H1 (cell line): ENCODE measurements around the gene LINC01488. TPM values are rescaled to one million over a fixed set of nuclear protein-coding genes. Genes with fewer than 3 reads are reported as not detected.
A peak's percentile ranks its signal among the peaks of the same experiment; 100 is the strongest.

ENCODE experiments used
- CTCF ChIA-PET: fragments of 300-600 bp; sonication (Branson Sonifier 250); formaldehyde crosslinking; loops from one replicate; lab custom pipeline; 2021; ENCODE audit not compliant: partially characterized antibody; lab: Charles Lee
- POLR2A ChIA-PET: fragments of 300-600 bp; sonication (Branson Sonifier 250); formaldehyde crosslinking; loops from one replicate; lab custom pipeline; 2021; ENCODE audit warnings: inconsistent platforms; ENCODE audit not compliant: partially characterized antibody; lab: Charles Lee
- DNase-seq, 2 experiments: peaks; one replicate each; pipeline versions ENCODE4 v3.0.0 to v3.0.0-alpha.2; 2010 to 2022; ENCODE audit warnings: low spot score in 2 of 2, low read depth in 1 of 2, mixed read lengths in 1 of 2
- FAIRE-seq: peaks from 2 replicates; lab custom pipeline; 2011; peaks lifted over from hg19 to GRCh38; lab: Jason Lieb, UNC
- H2AFZ ChIP-seq: 2 replicates; pipeline ENCODE4 v1.8.1; 2012; ENCODE audit warnings: low read length, inconsistent platforms
- H2AK5ac ChIP-seq: 2 replicates; pipeline ENCODE4 v1.6.1; 2013; ENCODE audit warnings: low read depth, low read length
- H2BK120ac ChIP-seq: replicated peaks from 2 replicates; pipeline ENCODE3; 2013; ENCODE audit warnings: low read depth, low read length, inconsistent platforms
- H2BK12ac ChIP-seq: 2 replicates; pipeline ENCODE4 v1.6.1; 2013; ENCODE audit warnings: low read depth, low read length
- H2BK15ac ChIP-seq: 2 replicates; pipeline ENCODE4 v1.6.1; 2013; ENCODE audit warnings: low read length
- H2BK20ac ChIP-seq: 2 replicates; pipeline ENCODE4 v1.6.1; 2013; ENCODE audit warnings: low read length
- H2BK5ac ChIP-seq: 2 replicates; pipeline ENCODE4 v1.6.1; 2013; ENCODE audit warnings: low read depth, low read length
- H3K14ac ChIP-seq: 2 replicates; pipeline ENCODE4 v1.6.1; 2013; ENCODE audit warnings: inconsistent platforms; ENCODE audit not compliant: insufficient read length
- H3K18ac ChIP-seq: 2 replicates; pipeline ENCODE4 v1.6.1; 2013; ENCODE audit warnings: low read length; ENCODE audit errors: extremely low read depth
- H3K23ac ChIP-seq: 2 replicates; pipeline ENCODE4 v1.6.1; 2013; ENCODE audit warnings: inconsistent platforms; ENCODE audit not compliant: insufficient read length
- H3K23me2 ChIP-seq: 2 replicates; pipeline ENCODE4 v1.6.1; 2013; ENCODE audit warnings: low read depth, low read length
- H3K27ac ChIP-seq: 2 replicates; pipeline ENCODE4 v1.6.1; 2011; ENCODE audit warnings: low read depth, low read length, inconsistent platforms
- H3K27me3 ChIP-seq, 4 experiments: replicated peaks in 1 of 4; 1 replicate in 1 of 4; 2 replicates in 3 of 4; pipeline versions ENCODE4 v1.6.1 to v1.8.1; 2011 to 2013; ENCODE audit warnings: low read length in 3 of 4, mild to moderate bottlenecking in 3 of 4, inconsistent platforms in 2 of 4, mixed read lengths in 2 of 4, moderate library complexity in 1 of 4; ENCODE audit not compliant: control insufficient read depth in 3 of 4, insufficient read depth in 3 of 4; ENCODE audit errors: extremely low read depth in 1 of 4
- H3K36me3 ChIP-seq, 4 experiments: 2 replicates each; pipeline versions ENCODE4 v1.6.1 to v1.8.1; 2011 to 2013; ENCODE audit warnings: mild to moderate bottlenecking in 4 of 4, low read length in 3 of 4, moderate library complexity in 2 of 4, control low read depth in 1 of 4, inconsistent platforms in 1 of 4; ENCODE audit not compliant: insufficient read depth in 4 of 4, control insufficient read depth in 2 of 4
- H3K4ac ChIP-seq: replicated peaks from 2 replicates; pipeline ENCODE3; 2013; ENCODE audit warnings: low read length, low read depth, mixed read lengths, inconsistent platforms; ENCODE audit not compliant: insufficient read length
- H3K4me1 ChIP-seq, 4 experiments: replicated peaks in 1 of 4; 1 replicate in 1 of 4; 2 replicates in 3 of 4; pipeline versions ENCODE4 v1.6.1 to v1.8.1; 2011 to 2013; ENCODE audit warnings: low read length in 3 of 4, inconsistent platforms in 2 of 4, mixed read lengths in 1 of 4; ENCODE audit not compliant: insufficient read depth in 4 of 4, control insufficient read depth in 3 of 4
- H3K4me2 ChIP-seq, 2 experiments: 2 replicates each; pipeline versions ENCODE4 v1.6.1 to v1.8.1; 2011 to 2013; ENCODE audit warnings: low read depth in 2 of 2, low read length in 2 of 2, control low read depth in 1 of 2, inconsistent platforms in 1 of 2, mild to moderate bottlenecking in 1 of 2; ENCODE audit not compliant: insufficient read depth in 1 of 2
- H3K4me3 ChIP-seq, 4 experiments: fragments of 200-600, 300-600 bp in 1 of 4; sonication (generic), shearing (Covaris generic), sonication (Bioruptor Twin) in 1 of 4; 2 replicates each; pipeline versions ENCODE4 v1.5.1 to v1.8.1; 2011 to 2016; ENCODE audit warnings: low read length in 4 of 4, low read depth in 3 of 4, control low read depth in 2 of 4, inconsistent platforms in 2 of 4, mild to moderate bottlenecking in 2 of 4, mixed read lengths in 1 of 4, moderate library complexity in 1 of 4; ENCODE audit not compliant: insufficient read depth in 2 of 4; ENCODE audit errors: extremely low read depth in 1 of 4
- H3K56ac ChIP-seq: replicated peaks from 2 replicates; pipeline ENCODE3; 2013; ENCODE audit warnings: low read depth, mild to moderate bottlenecking, mixed read lengths, low read length, inconsistent platforms; ENCODE audit not compliant: insufficient read length
- H3K79me1 ChIP-seq: 2 replicates; pipeline ENCODE4 v1.6.1; 2013; ENCODE audit warnings: low read depth, low read length, control low read depth
- H3K79me2 ChIP-seq, 2 experiments: 2 replicates each; pipeline versions ENCODE4 v1.6.1 to v1.8.1; 2012 to 2013; ENCODE audit warnings: low read length in 2 of 2, mild to moderate bottlenecking in 2 of 2, inconsistent platforms in 1 of 2; ENCODE audit not compliant: insufficient read depth in 2 of 2, control insufficient read depth in 1 of 2
- H3K9ac ChIP-seq, 4 experiments: replicated peaks in 1 of 4; 1 replicate in 1 of 4; 2 replicates in 3 of 4; pipeline versions ENCODE4 v1.6.1 to v1.8.1; 2011 to 2013; ENCODE audit warnings: low read depth in 3 of 4, low read length in 3 of 4, control low read depth in 2 of 4, mild to moderate bottlenecking in 2 of 4, moderate library complexity in 2 of 4, inconsistent platforms in 1 of 4; ENCODE audit errors: extremely low read depth in 1 of 4
- H3K9me3 ChIP-seq, 2 experiments: 2 replicates each; pipeline versions ENCODE4 v1.6.1 to v1.8.1; 2012 to 2013; ENCODE audit warnings: mild to moderate bottlenecking in 2 of 2, moderate library complexity in 2 of 2, control low read depth in 1 of 2, inconsistent platforms in 1 of 2, low read depth in 1 of 2, low read length in 1 of 2, mixed read lengths in 1 of 2; ENCODE audit not compliant: insufficient read depth in 2 of 2
- H4K20me1 ChIP-seq, 2 experiments: replicated peaks in 1 of 2; 2 replicates each; pipeline versions ENCODE3 to v1.8.1; 2011 to 2013; ENCODE audit warnings: inconsistent platforms in 2 of 2, low read length in 2 of 2, mild to moderate bottlenecking in 1 of 2; ENCODE audit not compliant: insufficient read depth in 2 of 2, control insufficient read depth in 1 of 2
- H4K5ac ChIP-seq: 2 replicates; pipeline ENCODE4 v1.6.1; 2013; ENCODE audit warnings: low read length, low read depth, mixed read lengths, inconsistent platforms; ENCODE audit not compliant: insufficient read length
- H4K8ac ChIP-seq: 2 replicates; pipeline ENCODE4 v1.8.0; 2013; ENCODE audit warnings: mild to moderate bottlenecking, moderate library complexity, low read length, inconsistent platforms; ENCODE audit not compliant: insufficient read depth; ENCODE audit errors: extremely low read depth
- H4K91ac ChIP-seq: replicated peaks from 2 replicates; pipeline ENCODE3; 2013; ENCODE audit warnings: low read length, mixed read lengths, inconsistent platforms; ENCODE audit not compliant: insufficient read length
- CHD2 ChIP-seq: IDR thresholded peaks from 2 replicates; pipeline ENCODE4 v1.6.1; 2012; ENCODE audit warnings: low read length, improper control_type of control experiment
- GABPA ChIP-seq: IDR thresholded peaks from 2 replicates; pipeline ENCODE4 v1.6.1; 2011; ENCODE audit warnings: mild to moderate bottlenecking, low read length, moderate library complexity, borderline replicate concordance; ENCODE audit not compliant: insufficient read depth
- JUND ChIP-seq: IDR thresholded peaks from 2 replicates; pipeline ENCODE4 v1.6.1; 2011; ENCODE audit warnings: mild to moderate bottlenecking, improper control_type of control experiment, low read length
- NRF1 ChIP-seq: IDR thresholded peaks from 2 replicates; pipeline ENCODE4 v1.6.1; 2011; ENCODE audit warnings: mild to moderate bottlenecking, low read depth, low read length, improper control_type of control experiment
- SIN3A ChIP-seq, 2 experiments: IDR thresholded peaks in 1 of 2; conservative IDR thresholded peaks in 1 of 2; 2 replicates each; pipeline ENCODE4 v1.6.1; 2011 to 2012; ENCODE audit warnings: low read length in 2 of 2, improper control_type of control experiment in 1 of 2, low read depth in 1 of 2, mild to moderate bottlenecking in 1 of 2
- SIX5 ChIP-seq: IDR thresholded peaks from 2 replicates; pipeline ENCODE4 v1.6.1; 2011; ENCODE audit warnings: mild to moderate bottlenecking, low read depth, low read length
- SP1 ChIP-seq: IDR thresholded peaks from 2 replicates; pipeline ENCODE4 v1.6.1; 2011; ENCODE audit warnings: low read depth, low read length
- SRF ChIP-seq: IDR thresholded peaks from 2 replicates; pipeline ENCODE4 v1.6.1; 2011; ENCODE audit warnings: mild to moderate bottlenecking, low read depth, low read length, moderate library complexity
- SUZ12 ChIP-seq: fragments of 200-600 bp; sonication (generic); IDR thresholded peaks from 2 replicates; pipeline ENCODE4 v1.6.1; 2012; ENCODE audit warnings: mild to moderate bottlenecking, inconsistent platforms, low read length, moderate library complexity, mixed read lengths
- TCF12 ChIP-seq: IDR thresholded peaks from 2 replicates; pipeline ENCODE4 v1.6.1; 2011; ENCODE audit warnings: low read depth, mild to moderate bottlenecking, low read length
- YY1 ChIP-seq: IDR thresholded peaks from 2 replicates; pipeline ENCODE4 v1.6.1; 2011; ENCODE audit warnings: low read depth, mild to moderate bottlenecking, low read length
- WGBS, 2 experiments: shearing (Covaris generic) in 1 of 2; methylation state at CpG; one replicate each; pipeline versions ENCODE4 v1.1.6 to v1.1.7; 2013 to 2015; ENCODE audit warnings: low lambda C conversion rate in 2 of 2, mixed read lengths in 2 of 2, inconsistent platforms in 1 of 2, low coverage in 1 of 2, missing lambda C conversion rate in 1 of 2; ENCODE audit not compliant: insufficient replicate concordance in 2 of 2, insufficient coverage in 1 of 2, insufficient read length in 1 of 2; ENCODE audit errors: extremely low coverage in 1 of 2, missing lambda C conversion rate in 1 of 2; 5-methylcytosine and 5-hydroxymethylcytosine counted together
- polyA plus RNA-seq, 7 experiments: library from polyadenylated mRNA; depleted of rRNA in 3 of 7; stranded (reverse) in 5 of 7; unstranded in 2 of 7; fragments of >200 nt in 5 of 7; fragments of 200-250 nt in 2 of 7; gene quantifications; 1 replicate in 5 of 7; 2 replicates in 1 of 7; 4 replicates in 1 of 7; pipeline versions ENCODE4 v1.2.1 to v1.2.3, GENCODE V29; 2011 to 2013; ENCODE audit warnings: missing spikeins in 2 of 7, mixed read lengths in 2 of 7
- total RNA-seq: library from RNA; stranded (reverse); fragmentation: NEBNext Ultra II Directional; extraction: Animal tissue kit (Norgen Biotek cat#: 25700); gene quantifications from 2 replicates; pipeline ENCODE4 v1.2.1, GENCODE V29; 2021
- TF ChIP-seq, protein P1 (sequence below): IDR thresholded peaks from 2 replicates; pipeline ENCODE4 v1.6.1; 2011; ENCODE audit warnings: low read depth, mild to moderate bottlenecking, low read length; ENCODE audit not compliant: insufficient read depth

The LINC01488 gene
- total and polyA plus RNA-seq, 2 of the 8 experiments (the other 6 are each of a cell fraction or from before 2014, with no cell fraction given): not detected

DNA sequence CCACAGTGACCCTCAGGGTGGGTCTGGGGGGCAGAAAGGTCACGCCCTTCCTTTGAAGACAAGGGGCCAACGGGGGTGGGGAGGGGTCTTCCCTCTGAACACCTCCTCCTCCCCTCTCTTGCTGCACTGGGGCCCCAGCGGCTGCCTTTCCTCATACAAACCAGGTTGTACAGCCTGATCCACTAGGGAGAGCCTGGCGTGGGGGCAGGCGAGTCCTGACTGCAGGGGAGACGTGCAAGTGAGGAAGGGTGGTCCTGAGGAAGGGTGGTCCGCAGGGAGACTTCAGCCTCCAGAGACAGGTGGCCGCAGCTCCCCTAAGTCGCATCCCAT, 43.6 kb upstream of the LINC01488 start:
- DNase-seq: no peak
- FAIRE-seq: no peak
- H4K8ac ChIP-seq: no peak overlapping the region; the same call in 1 of the 2 replicates
- peak overlapping the region; percentile 72 for H2BK120ac ChIP-seq
- 0 out of 4 replicates have a peak overlapping the region, but pooled peaks of 1 of the 2 experiments have one; percentile 1 for H3K4me2 ChIP-seq
- POLR2A ChIA-PET: interaction anchor here (3.5 kb wide), 1 partner anchor 201 kb away, joined by 20 read pairs; no protein-coding TSS in a partner anchor
- peak overlapping the region; percentile 96 for H3K18ac ChIP-seq
- peak overlapping the region; percentile 56; the same call in 1 of the 2 replicates for H2AK5ac ChIP-seq
- H3K79me1 ChIP-seq: no peaks in the 10 kb centered on the region; the same call in 1 of the 2 replicates
- H3K79me2 ChIP-seq: no peaks in the 10 kb centered on the region
- H2BK12ac ChIP-seq: peak overlapping the region; percentile 97
- no peaks in the 10 kb centered on the region for H3K23me2 ChIP-seq
- H3K27ac ChIP-seq: no peak overlapping the region
- no peak overlapping the region for H3K23ac ChIP-seq
- no peak for TF ChIP-seq YY1
- no peak for TF ChIP-seq SP1
- no peak for TF ChIP-seq JUND
- TF ChIP-seq SRF: no peak
- TF ChIP-seq CHD2: no peak
- no peak for TF ChIP-seq SIX5
- no peak for TF ChIP-seq SIN3A (conservative IDR thresholded peaks at IDR 0.05 in 1 of 2, IDR thresholded peaks at IDR 0.05 in 1 of 2; ENCODE audit: low read depth in 1 of 2, low read length in 2 of 2)
- no peak for TF ChIP-seq GABPA
- TF ChIP-seq, protein P1, sequence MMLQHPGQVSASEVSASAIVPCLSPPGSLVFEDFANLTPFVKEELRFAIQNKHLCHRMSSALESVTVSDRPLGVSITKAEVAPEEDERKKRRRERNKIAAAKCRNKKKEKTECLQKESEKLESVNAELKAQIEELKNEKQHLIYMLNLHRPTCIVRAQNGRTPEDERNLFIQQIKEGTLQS: no peak
- no peak for TF ChIP-seq NRF1
- no peak for TF ChIP-seq TCF12
- TF ChIP-seq SUZ12: no peak
- H4K91ac ChIP-seq: peak overlapping the region; percentile 99
- peak overlapping the region; percentile 19 for H3K4ac ChIP-seq
- peak overlapping the region; percentile 90; the same call in 1 of the 2 replicates for H2BK5ac ChIP-seq
- H3K4me1 ChIP-seq: peaks cover 5 to 59% (median 42%) of the 10 kb centered on the region in 4 experiments
- peak overlapping the region; percentile 95; the same call in 1 of the 2 replicates for H2BK15ac ChIP-seq
- no peaks in the 10 kb centered on the region for H4K20me1 ChIP-seq
- H3K36me3 ChIP-seq: no peaks in the 10 kb centered on the region
- H3K4me3 ChIP-seq: no peak overlapping the region
- H3K9me3 ChIP-seq: no peaks in the 10 kb centered on the region
- CTCF ChIA-PET: interaction anchor here (0.9 to 1.2 kb wide), 2 partner anchors 23 to 232 kb away, joined by 3 to 4 read pairs; no protein-coding TSS in a partner anchor
- no peak overlapping the region for H4K5ac ChIP-seq
- no peak overlapping the region for H2AFZ ChIP-seq
- 98% methylated on average over 8 of the region's 9 CpGs; no CpG with 5 or more reads in 1 of the 2 experiments for WGBS, 2 experiments
- H3K9ac ChIP-seq: no peak overlapping the region
- no peak overlapping the region for H3K56ac ChIP-seq
- peaks cover 0 to 3% (median 1%) of the 10 kb centered on the region in 4 experiments; a peak in 3 of 7 replicates for H3K27me3 ChIP-seq
- no peak overlapping the region for H3K14ac ChIP-seq
- peak overlapping the region; percentile 99 for H2BK20ac ChIP-seq
